DMS53 (cell line): ENCODE results near the gene AGO4.
"Not testable (repeated sequence)": the region's sequence is repeated elsewhere in the genome, so short reads cannot be mapped to it uniquely, and the experiment has no call there.

Source experiments
- DNase-seq: peaks from one replicate; lab custom pipeline; 2025; lab: John Stamatoyannopoulos, UW

Gene AGO4

GRCh38 chr1:35810096-35810881, 2.5 kb downstream of the AGO4 start:
- peak; percentile 10 for DNase-seq

DNA sequence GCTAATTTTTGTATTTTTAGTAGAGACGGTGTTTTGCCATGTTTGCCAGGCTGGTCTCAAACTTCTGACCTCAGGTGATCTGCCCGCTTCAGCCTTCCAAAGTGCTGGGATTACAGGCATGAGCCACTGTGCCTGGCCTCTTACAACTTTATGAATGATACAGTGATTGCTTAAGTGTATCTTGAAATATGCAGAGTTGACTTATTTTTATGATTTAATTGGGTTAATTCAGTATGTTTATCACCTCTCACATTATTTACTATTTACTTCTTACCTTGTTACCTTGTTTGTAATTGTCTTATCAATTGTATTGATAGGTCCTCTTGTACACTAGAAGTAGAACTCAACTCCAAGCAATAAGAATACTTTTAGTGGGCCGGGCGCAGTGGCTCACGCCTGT, 4.9 kb downstream of the AGO4 start:
- DNase-seq: not testable (repeated sequence)

GRCh38 chr1:35825255-35825654, 17.4 kb downstream of the AGO4 start:
- DNase-seq: peak; percentile 15

DNA sequence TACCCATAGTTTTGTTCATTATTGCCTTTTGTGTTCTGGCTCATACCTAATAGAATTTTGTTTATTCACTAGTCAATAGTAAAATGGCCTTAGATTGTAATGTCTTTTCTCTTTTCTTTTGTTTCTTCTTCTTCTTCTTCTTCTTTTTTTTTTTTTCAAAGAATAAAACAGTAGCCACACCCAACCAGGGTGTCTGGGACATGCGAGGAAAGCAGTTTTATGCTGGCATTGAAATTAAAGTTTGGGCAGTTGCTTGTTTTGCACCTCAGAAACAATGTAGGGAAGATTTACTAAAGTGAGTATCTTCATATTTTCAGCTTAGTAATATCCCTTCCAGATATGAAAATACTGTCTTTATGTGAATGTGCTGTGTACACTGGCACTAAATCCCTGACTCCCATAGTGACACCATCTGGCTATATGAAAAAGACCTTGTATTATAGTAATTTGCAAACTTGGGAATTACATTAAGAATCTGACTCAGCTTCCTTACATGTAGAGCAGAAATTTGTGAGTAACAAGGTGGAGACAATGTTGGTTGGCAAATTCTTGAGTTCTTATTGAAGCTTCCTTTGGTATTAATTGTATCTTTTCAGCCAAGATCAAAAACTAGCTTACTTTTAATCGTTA, 24.6 kb downstream of the AGO4 start:
- no peak for DNase-seq

DNA sequence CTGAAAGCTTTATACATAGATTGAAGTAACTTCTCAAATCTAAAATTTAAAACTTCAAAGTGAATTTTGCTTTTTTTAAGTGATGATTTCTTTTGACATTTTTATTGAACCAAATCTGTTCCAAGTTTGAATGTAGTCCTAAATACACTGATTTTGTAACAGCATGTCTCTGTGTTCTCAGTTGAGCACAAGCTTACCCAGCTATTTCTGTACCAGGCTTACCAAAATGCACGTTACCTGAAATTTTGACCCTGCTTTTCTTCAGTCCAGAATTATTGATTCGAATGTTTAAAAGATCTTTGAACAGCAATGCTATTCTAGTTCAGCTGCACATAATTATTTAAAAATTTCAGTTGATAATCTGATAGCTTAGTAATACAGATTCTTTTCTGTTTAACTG, 25.6 kb downstream of the AGO4 start:
- DNase-seq: no peak

GRCh38 chr1:35834218-35834617, 26.4 kb downstream of the AGO4 start:
- no peak for DNase-seq

- DNase-seq: no peak
Measured at GRCh38 chr1:35835398-35835797, 27.6 kb downstream of the AGO4 start.

DNA sequence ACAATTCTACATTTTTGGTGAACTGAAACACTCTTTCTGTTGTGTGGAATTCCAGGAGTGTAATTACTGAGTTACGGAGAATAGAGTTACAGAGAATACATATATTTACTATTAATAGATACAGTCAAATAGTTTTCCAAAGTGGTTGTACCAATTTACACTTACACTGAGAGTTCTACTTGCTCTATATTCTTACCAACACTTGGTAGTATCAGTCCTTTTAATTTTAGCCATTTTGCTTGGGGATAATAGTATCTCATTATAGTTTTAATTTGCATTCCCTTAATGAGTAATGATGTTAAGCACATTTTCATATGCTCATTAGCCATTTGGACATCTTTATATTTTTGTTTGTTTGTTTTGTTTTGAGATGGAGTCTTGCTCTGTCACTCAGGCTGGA, 28.9 kb downstream of the AGO4 start:
- no peak for DNase-seq

DNA sequence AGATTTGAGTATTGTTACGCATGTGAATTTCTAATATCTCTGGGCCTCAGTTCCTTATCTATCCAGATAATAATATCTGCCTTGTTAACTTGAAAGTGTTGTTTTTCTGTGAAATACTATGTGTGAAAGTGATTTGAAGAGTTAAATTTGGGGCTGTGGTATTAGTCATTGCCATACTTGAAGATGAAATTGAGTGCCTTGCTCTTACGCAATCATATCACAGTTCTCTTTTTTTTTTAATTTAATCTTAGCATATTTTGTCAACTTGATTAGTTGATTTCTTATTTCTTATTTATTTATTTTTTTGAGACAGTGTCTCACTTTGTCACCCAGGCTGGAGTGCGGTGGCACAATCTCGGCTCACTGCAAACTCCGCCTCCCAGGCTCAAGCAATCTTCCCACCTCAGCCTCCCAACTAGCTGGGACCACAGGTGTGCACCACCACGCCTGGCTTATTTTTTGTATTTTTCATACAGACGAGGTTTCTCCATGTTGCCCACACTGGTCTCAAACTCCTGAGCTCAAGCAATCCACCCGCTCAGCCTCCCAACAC, 31.0 kb downstream of the AGO4 start:
- no peak for DNase-seq

DNA sequence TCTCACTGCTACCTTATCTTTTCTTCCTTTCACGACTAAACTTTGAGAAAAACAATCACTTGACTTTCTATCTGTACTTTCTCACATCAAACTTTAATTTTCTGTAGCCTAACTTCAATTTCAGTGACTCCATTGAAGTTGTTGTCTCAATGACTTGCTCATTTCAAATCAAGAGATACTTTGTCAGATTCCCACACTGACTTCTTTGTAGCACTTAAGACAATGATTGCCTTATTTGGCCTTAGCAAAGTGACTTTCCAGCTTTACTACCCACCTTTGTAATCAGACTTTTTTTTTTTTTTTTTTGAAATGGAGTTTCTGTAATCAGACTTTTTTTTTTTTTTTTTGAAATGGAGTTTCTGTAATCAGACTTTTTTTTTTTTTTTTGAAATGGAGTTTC, 37.0 kb downstream of the AGO4 start:
- DNase-seq: no peak

DNA sequence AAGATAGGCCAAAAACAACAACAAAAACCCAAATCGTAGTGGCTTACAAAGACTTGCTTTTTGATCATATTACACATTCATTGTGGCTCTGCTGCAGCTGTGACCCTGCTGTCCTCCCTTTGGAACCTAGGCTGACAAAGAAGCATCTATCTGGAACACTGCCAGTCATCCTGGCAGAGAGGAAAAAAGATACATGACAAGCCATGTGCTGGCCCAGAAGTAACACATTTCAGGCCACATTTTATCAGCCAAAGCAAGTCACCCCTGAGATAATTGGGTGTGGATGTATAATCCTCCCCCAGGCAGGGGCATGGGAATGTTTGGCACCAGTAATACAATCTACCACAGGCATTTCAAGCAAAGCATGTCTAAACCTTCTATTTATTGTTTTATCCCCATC, 38.0 kb downstream of the AGO4 start:
- DNase-seq: no peak

DNA sequence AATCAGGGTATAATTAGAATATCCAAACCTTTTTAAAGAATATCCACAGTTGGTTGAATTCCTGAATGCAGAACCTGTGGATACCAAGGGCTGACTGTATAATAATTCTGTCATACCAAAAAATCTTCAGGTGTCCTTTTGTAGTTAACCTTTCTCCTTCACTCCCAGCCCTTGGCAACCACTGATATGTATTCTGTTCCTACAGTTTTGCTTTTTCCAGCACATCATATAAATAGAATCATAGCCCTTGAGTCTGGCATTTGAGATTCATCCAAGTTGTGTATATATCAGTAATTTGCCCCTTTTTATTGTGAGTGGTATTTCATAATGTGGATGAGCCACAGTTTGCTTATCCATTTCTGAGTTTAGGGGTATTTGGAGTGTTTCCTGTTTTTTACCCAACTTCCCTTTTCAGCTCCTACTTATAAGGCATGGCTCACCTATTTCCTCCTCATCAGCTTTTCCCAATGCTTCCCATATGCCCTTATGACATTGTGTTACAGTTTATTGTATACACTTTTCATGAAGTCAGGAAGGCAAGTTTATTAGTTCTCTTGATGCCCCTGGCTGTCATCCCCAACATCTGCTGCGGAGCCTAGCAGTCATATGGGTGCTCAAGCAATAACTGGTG, 40.2 kb downstream of the AGO4 start:
- no peak for DNase-seq

- no peak for DNase-seq
Measured at GRCh38 chr1:35850051-35850450, 42.2 kb downstream of the AGO4 start.

DNA sequence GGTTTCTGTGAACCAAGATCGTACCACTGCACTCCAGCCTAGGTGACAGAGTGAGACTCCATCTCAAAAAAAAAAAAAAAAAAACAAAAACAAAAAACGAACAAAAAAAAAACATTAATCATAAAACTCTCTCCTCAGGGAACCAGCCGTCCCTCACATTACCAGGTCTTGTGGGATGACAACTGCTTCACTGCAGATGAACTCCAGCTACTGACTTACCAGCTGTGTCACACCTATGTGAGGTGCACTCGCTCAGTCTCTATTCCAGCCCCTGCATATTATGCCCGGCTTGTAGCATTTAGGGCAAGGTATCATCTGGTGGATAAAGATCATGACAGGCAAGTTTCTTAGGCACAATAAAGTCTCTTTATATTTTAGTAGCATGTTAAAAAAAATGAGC, 42.9 kb downstream of the AGO4 start:
- no peak for DNase-seq

- DNase-seq: no peak
Measured at GRCh38 chr1:35851132-35851869, 43.5 kb downstream of the AGO4 start.

- no peak for DNase-seq
Measured at GRCh38 chr1:35852241-35852640, 44.4 kb downstream of the AGO4 start.

DNA sequence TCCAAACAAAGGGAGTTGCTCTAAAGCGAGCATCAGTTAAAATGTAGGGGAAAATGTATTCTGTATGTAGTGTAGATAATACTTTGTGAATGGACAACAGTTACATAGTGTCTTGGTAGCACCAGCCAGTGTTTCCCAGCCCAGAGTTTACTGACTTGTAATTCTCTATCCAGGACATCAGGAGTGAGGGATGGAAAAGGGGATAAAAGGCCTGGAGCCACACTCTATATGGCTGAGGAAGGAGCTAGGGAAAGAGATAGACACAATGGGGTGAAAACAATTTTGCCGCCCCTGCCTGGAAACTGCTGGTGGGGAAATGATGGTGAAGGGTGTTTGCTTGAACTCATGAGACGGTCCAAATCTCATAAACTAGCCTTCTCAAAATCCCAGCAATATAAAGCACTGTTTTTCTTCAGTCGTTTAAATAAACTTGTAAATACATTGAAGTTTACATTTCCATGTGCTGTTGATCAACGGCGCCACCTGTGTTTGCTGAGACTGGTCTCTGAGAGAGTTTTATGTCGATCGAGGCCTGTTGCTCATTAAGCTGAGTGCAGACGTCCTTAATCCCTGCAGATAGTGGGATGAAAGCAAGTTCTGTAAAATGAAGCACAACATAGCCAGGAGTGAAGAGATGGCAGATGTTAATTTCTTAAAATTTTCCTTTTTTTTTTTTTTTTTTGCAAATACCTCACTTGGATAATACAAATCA, 47.3 kb downstream of the AGO4 start:
- DNase-seq: peak; percentile 50

GRCh38 chr1:35856964-35857363, 49.1 kb downstream of the AGO4 start:
- DNase-seq: no peak

- DNase-seq: peak; percentile 27
Measured at GRCh38 chr1:35857830-35858229, 50.0 kb downstream of the AGO4 start.

- DNase-seq: no peak
Measured at GRCh38 chr1:35860696-35861095, 52.9 kb downstream of the AGO4 start.

GRCh38 chr1:35863136-35863535, 55.3 kb downstream of the AGO4 start:
- no peak for DNase-seq
